ENCODE measurements around the gene NKAIN2. TPM values are rescaled to one million over a fixed set of nuclear protein-coding genes. Genes with fewer than 3 reads are reported as not detected.
"Not testable (repeated sequence)": the region's sequence is repeated elsewhere in the genome, so short reads cannot be mapped to it uniquely, and the experiment has no call there.

NKAIN2 gene
- total RNA-seq, 1 donor from 2014 or later = 0.06 TPM

DNA sequence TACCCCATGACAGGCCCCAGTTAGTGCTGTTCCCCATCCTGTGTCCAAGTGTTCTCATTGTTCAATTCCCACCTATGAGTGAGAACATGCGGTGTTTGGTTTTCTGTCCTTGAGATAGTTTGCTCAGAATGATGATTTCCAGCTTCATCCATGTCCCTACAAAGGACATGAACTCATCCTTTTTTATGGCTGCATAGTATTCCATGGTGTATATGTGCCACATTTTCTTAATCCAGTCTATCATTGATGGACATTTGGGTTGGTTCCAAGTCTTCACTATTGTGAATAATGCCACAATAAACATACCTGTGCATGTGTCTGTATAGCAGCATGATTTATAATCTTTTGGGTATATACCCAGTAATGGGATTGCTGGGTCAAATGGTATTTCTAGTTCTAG lies 218.4 kb downstream of the NKAIN2 start:
- DNase-seq (ENCODE audit: extremely low read depth, low read depth, low spot score) = not testable (repeated sequence)

- DNase-seq (ENCODE audit: extremely low read depth, low read depth, low spot score) = no peak
These were observed 219.0 kb downstream of the NKAIN2 start for GRCh38 chr6:124022641-124023040.

- no peak for DNase-seq (ENCODE audit: extremely low read depth, low read depth, low spot score)
These were observed 223.0 kb downstream of the NKAIN2 start for GRCh38 chr6:124026694-124027093.

GRCh38 chr6:124027392-124027791 lies 223.7 kb downstream of the NKAIN2 start:
- DNase-seq (ENCODE audit: extremely low read depth, low read depth, low spot score) = no peak

- no peak for DNase-seq (ENCODE audit: extremely low read depth, low read depth, low spot score)
These were observed 224.5 kb downstream of the NKAIN2 start for GRCh38 chr6:124028117-124028516.

DNA sequence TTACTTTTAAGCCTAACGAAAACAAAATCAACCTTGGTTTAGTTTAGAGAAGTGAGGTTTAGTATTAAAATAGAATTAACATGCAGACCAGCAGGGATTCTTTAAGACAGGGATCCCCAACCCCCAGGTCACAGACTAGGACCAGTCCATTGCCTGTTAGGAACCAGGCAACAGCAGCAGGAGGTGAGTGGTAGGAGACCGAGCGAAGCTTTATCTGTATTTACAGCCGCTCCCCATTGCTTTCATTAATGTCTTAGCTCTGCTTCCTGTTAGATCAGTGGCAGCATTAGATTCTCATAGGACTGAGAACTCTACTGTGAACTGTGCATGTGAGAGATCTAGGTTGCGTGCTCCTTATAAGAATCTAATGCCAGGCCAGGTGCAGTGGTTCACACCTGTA lies 225.9 kb downstream of the NKAIN2 start:
- no peak for DNase-seq (ENCODE audit: extremely low read depth, low read depth, low spot score)

DNA sequence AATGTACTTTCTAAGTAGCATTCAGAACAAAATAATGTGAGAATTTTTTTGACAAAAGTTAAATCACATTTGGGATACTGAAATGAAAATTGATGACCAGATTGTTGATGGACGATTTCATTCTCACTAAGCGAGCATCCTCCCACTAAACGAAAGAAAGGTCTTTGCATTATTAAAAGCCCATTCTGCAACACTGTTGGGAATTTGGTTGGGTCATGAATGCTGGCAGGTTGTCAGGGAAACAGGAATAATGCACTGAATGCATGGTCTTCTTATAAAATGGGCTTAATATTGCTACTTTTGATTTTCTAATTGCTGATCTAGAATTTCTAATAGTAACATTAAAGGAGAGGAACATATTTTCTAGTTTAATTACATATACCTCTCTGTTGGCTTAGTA lies 229.8 kb downstream of the NKAIN2 start:
- no peak for DNase-seq (ENCODE audit: extremely low read depth, low read depth, low spot score)

DNA sequence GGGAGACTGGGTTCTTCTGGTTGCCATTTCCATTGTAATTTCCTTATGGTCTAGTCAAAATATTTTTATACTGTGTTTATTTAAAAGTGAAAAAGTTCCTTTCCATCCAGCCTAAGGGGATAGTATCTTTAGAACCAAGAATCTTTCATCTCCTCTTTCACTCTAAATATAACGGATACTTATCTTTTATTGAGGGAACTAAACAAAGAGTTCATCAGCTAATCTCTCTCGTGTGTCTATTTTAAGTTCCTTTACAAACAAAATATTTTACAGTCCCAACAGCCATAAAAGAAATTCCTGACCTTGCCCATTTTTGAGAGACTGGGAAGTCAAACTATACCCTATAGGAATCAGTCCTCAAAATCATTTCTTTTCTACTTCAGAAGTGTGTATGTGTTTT lies 232.7 kb downstream of the NKAIN2 start:
- no peak for DNase-seq (ENCODE audit: extremely low read depth, low read depth, low spot score)

DNA sequence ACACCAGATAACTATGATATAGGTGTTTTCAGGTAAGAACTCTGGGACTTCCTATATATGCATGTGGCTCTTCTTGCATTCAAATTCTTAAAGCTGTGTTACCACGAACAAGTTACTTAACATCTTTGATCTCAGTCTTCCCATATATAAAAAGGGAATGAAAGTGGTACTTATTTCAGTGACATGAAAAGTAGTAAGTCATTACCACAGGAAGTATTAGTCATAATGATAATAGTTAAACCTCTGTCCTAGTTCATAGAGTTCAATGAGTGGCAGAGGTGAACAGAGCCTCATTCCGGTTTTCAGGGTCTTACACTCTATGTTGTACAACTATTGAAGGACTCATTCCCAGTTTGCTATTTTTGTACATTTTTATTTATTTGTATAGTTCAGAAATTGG lies 237.0 kb downstream of the NKAIN2 start:
- DNase-seq (ENCODE audit: extremely low read depth, low read depth, low spot score) = no peak

DNA sequence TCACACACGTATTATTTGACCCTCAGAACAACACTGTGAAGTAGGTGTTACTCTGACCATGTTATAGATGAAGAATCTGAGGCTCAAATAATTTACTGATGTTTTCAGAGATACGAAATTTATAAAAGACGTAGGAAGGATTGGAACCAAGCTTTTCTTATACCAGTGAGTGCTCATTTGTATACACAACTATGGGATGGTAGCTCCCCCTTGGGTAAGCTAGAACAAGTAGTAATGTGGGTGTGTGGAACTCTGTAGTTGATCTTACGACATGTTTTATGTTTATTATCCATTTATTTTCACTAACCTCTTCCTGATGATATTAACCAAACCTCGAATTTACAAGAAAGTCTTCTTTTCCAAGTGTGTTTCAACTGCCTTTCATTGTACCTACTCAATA lies 248.5 kb downstream of the NKAIN2 start:
- no peak for DNase-seq (ENCODE audit: extremely low read depth, low read depth, low spot score)

DNA sequence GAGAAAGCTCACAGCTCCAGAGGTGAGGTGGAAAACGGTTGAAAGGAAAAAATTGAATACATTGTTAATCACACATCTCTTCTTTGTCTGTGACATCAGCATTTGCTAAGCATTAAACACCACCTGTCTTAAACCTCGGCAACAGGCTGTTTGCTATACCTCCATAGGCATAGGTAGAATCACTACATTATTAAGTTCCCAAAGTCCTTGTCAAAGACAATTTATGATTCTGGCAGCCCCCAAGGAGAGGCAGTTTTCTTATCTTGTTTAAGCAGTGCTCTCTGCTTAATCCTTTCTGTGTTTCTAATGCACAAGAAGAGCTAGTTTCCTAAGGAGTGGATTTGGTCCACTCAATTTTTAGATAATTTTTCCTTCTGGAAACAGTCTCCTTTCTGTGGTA lies 249.7 kb downstream of the NKAIN2 start:
- no peak for DNase-seq (ENCODE audit: extremely low read depth, low read depth, low spot score)

- DNase-seq (ENCODE audit: extremely low read depth, low read depth, low spot score) = no peak
These were observed 250.4 kb downstream of the NKAIN2 start for GRCh38 chr6:124054034-124054433.

DNA sequence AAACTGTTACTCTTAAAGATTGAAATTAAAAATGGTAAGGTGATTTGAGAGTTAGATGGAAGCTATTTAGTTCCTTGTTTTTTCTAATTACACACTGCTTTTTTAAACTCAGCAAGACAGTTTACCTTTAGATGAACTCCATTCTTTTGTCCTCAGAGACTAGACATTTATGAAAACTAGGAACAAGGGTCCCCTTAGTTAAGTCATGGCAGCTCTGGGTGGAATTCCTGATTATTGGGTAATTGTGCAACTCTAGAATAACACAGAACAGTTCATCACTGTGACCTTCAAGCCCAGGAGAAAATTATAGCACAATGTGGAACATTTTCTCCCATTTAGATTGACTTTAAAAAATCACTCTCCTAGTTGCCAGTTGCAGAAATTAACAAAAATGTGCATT lies 251.7 kb downstream of the NKAIN2 start:
- DNase-seq (ENCODE audit: extremely low read depth, low read depth, low spot score) = no peak

DNA sequence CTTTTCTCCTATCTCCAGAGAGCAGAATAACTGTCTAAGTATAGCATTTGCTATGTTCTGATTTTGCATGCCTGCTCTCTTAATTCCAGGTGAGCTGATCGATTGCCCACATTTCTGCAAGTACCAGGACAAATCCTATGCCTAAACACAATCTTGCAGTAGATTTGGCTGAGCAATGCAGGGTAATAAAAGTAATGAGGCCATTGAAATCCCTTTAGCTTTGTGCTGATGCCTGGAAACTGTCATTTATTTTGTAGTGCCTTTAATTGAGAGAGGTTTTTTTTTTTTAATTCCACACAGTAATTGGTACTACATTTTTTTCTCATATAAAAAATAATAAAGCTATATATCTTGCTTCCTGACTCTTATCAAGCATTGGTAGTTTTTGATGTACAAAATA lies 252.3 kb downstream of the NKAIN2 start:
- no peak for DNase-seq (ENCODE audit: extremely low read depth, low read depth, low spot score)

- no peak for DNase-seq (ENCODE audit: extremely low read depth, low read depth, low spot score)
These were observed 253.0 kb downstream of the NKAIN2 start for GRCh38 chr6:124056407-124057334.

- no peak for DNase-seq (ENCODE audit: extremely low read depth, low read depth, low spot score)
These were observed 253.8 kb downstream of the NKAIN2 start for GRCh38 chr6:124057461-124057860.

GRCh38 chr6:124064317-124065113 lies 260.9 kb downstream of the NKAIN2 start:
- DNase-seq (ENCODE audit: extremely low read depth, low read depth, low spot score) = no peak

- no peak for DNase-seq (ENCODE audit: extremely low read depth, low read depth, low spot score)
These were observed 262.6 kb downstream of the NKAIN2 start for GRCh38 chr6:124066269-124066668.

DNA sequence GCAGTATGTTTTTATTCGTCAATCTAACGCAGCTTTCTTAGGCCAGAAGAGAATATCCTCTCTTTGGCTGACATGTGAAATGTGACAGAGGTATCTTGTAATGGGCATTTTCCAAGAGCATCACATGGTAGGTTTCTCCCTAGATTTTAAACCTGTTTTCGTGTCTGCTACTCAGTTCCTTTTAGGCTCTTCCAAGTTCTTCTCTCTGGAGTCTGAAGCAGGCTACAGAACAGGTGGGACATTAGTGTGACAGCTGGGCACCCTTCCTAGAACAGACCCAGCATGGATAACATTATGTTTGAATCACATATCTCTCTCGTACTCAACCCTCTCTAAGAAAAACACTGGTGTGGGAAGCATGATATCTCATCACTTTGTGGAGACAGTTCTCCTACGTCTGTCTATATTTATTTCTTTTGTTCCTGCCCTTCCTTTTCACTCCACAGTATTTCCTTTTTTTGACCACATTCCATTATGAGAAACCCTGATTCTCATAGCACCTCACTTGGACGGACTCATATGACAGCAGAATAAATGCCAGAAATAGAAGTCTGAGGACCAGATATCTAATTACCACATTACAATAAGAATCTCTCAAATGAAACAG lies 263.4 kb downstream of the NKAIN2 start:
- no peak for DNase-seq (ENCODE audit: extremely low read depth, low read depth, low spot score)

GRCh38 chr6:124069230-124069950 lies 265.7 kb downstream of the NKAIN2 start:
- no peak for DNase-seq (ENCODE audit: extremely low read depth, low read depth, low spot score)

DNA sequence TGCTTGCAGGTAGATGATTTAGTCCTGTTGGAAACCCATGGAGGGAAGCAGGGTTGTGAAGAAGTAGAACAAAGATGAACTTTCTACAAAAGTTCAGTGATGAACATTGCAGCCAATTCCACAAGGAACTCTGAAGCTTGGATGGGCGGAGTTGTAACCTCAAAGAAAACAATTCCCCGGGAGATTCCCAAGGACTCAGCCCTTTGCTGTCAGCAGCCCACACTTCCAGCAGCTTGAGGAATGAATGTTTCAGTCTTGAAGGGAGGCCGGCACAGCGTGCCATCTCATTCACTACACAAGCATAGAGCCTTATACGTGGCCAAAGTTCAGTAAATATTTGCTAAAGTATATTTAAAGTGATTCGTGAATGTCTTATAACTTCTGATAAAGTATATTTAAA lies 269.4 kb downstream of the NKAIN2 start:
- no peak for DNase-seq (ENCODE audit: extremely low read depth, low read depth, low spot score)

All from glomerular endothelial cell (primary cell).